Natural killer cell (primary cell): Measurements from ENCODE around the gene AFAP1. TPM values are rescaled to one million over a fixed set of nuclear protein-coding genes. Genes with fewer than 3 reads are reported as not detected.

Source experiments
- ATAC-seq, 3 donors: fragments of 150-1000 bp in 2 of 3; fragments of 200-7000 bp in 1 of 3; cut with Tn5 transposase; 1 replicate in 1 of 3; 2 replicates in 2 of 3; pipeline ENCODE4 v1.10.0; 2021; ENCODE audit warnings: mild to moderate bottlenecking in 2 of 3, moderate library complexity in 2 of 3
- DNase-seq, 2 donors: peaks; one replicate each; pipeline versions ENCODE4 v3.0.0 to v3.0.0-alpha.2; 2013 to 2021; ENCODE audit warnings: mixed read lengths in 1 of 2
- H3K27ac ChIP-seq: one replicate; pipeline ENCODE4 v1.5.1; 2013; ENCODE audit warnings: mild to moderate bottlenecking, low read length
- H3K27me3 ChIP-seq: one replicate; pipeline ENCODE4 v1.6.1; 2013; ENCODE audit warnings: low read length; ENCODE audit not compliant: control insufficient read depth, insufficient read depth
- H3K36me3 ChIP-seq: one replicate; pipeline ENCODE4 v1.6.1; 2013; ENCODE audit warnings: low read length; ENCODE audit not compliant: control insufficient read depth, insufficient read depth
- H3K4me1 ChIP-seq: one replicate; pipeline ENCODE4 v1.6.1; 2013; ENCODE audit warnings: low read length; ENCODE audit not compliant: control insufficient read depth, insufficient read depth
- H3K4me3 ChIP-seq: one replicate; pipeline ENCODE4 v1.5.1; 2013; ENCODE audit warnings: low read length
- H3K9me3 ChIP-seq: one replicate; pipeline ENCODE4 v1.6.1; 2013; ENCODE audit warnings: low read length; ENCODE audit not compliant: control insufficient read depth, insufficient read depth
- H3K27ac Mint-ChIP-seq, 2 donors: one replicate each; pipeline ENCODE4 v1.8.0; 2022; ENCODE audit warnings: mild to moderate bottlenecking in 2 of 2, mixed read lengths in 2 of 2, moderate library complexity in 1 of 2
- H3K27me3 Mint-ChIP-seq, 2 donors: one replicate each; pipeline ENCODE4 v1.8.0; 2022; ENCODE audit warnings: low read depth in 2 of 2, mixed read lengths in 2 of 2
- H3K36me3 Mint-ChIP-seq: one replicate; pipeline ENCODE4 v1.8.0; 2022; ENCODE audit warnings: mixed read lengths
- H3K4me1 Mint-ChIP-seq, 2 donors: one replicate each; pipeline ENCODE4 v1.8.0; 2022; ENCODE audit warnings: mixed read lengths in 2 of 2
- H3K4me3 Mint-ChIP-seq: one replicate; pipeline ENCODE4 v1.8.0; 2022; ENCODE audit warnings: mild to moderate bottlenecking, moderate library complexity, mixed read lengths
- H3K9me3 Mint-ChIP-seq, 2 donors: one replicate each; pipeline ENCODE4 v1.8.0; 2022; ENCODE audit warnings: mixed read lengths in 2 of 2
- WGBS: methylation state at CpG from one replicate; pipeline ENCODE4 v1.1.7; 2013; ENCODE audit warnings: missing lambda C conversion rate; ENCODE audit not compliant: insufficient coverage; 5-methylcytosine and 5-hydroxymethylcytosine counted together
- intact Hi-C: fragments of 100-400 bp; cut with micrococcal nuclease; formaldehyde crosslinking; loops from one replicate; pipeline ENCODE4 v1.14.2; 2022
- total RNA-seq, 4 donors: library from RNA; stranded (reverse); fragments of 120-200 nt in 1 of 4; gene quantifications; one replicate each; pipeline versions ENCODE4 v1.2.3 to v1.2.4, GENCODE V29; 2013 to 2022
- TF ChIP-seq, protein P1 (sequence below): fragments of 200-600 bp; IDR thresholded peaks from one replicate; pipeline ENCODE4 v1.8.0; 2022; ENCODE audit warnings: antibody characterized with exemption

AFAP1 gene
- total RNA-seq, 3 donors from 2014 or later (not counting 1 experiment from before 2014, with no cell fraction given): 4.9 to 12.5 (median 9.5) TPM

DNA sequence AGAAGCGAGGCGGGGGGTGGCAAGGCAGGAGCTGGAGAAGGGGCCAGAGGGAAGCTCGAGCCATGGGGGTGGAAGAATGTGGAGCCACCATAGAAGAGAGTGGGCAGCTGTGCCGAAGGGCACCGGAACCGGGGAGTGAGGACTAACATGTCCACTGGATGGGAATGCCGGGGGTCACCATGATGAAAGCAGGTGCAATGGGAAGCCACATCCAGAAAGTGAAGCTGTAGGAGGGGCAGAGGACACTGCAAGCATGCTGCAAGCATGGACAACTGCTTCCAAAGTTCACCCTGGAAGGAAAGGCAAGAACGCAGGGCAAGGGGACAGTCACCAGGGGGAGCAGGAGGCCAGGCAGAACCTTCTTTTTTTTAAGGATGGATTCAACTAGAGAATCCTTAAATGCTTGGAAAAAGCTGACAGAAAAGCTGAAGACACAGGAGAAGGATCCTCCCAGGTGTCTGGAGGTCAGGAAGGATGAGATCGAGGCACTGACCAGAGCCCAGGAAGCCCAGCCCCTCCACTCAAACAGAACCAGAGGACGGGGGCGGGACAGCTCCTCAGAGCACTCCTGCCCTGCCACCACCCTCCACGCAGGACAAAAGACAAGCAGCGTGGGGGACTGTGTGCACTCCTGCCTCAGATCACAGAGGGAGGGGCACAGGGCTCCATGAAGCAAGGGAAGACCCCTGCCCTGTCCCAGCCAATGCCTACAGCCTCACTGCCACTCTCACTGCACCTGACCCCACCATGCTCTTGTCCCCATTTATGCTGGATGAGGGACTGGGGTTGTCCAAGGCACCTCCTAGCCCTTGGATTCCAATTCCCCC lies 169.2 kb downstream of the AFAP1 start:
- H3K27me3 ChIP-seq: no peaks in the 10 kb centered on the region
- TF ChIP-seq, protein P1, sequence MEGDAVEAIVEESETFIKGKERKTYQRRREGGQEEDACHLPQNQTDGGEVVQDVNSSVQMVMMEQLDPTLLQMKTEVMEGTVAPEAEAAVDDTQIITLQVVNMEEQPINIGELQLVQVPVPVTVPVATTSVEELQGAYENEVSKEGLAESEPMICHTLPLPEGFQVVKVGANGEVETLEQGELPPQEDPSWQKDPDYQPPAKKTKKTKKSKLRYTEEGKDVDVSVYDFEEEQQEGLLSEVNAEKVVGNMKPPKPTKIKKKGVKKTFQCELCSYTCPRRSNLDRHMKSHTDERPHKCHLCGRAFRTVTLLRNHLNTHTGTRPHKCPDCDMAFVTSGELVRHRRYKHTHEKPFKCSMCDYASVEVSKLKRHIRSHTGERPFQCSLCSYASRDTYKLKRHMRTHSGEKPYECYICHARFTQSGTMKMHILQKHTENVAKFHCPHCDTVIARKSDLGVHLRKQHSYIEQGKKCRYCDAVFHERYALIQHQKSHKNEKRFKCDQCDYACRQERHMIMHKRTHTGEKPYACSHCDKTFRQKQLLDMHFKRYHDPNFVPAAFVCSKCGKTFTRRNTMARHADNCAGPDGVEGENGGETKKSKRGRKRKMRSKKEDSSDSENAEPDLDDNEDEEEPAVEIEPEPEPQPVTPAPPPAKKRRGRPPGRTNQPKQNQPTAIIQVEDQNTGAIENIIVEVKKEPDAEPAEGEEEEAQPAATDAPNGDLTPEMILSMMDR: no peak
- intact Hi-C loops: no loop called here
- Mint-ChIP-seq H3K4me1 (no peaks in the 10 kb centered on the region), H3K9me3 (no peaks in the 10 kb centered on the region), H3K27ac (no peak overlapping the region), H3K36me3 (no peaks in the 10 kb centered on the region), H3K27me3 (no peaks in the 10 kb centered on the region), H3K4me3 (no peak overlapping the region)
- H3K4me3 ChIP-seq: no peak overlapping the region
- ATAC-seq: no peak
- peak in 1 of 2 donors; percentile 41 for DNase-seq
- no peak overlapping the region for H3K27ac ChIP-seq
- no peaks in the 10 kb centered on the region for H3K9me3 ChIP-seq
- H3K4me1 ChIP-seq: peaks cover 7% of the 10 kb centered on the region
- WGBS: 73% methylated on average over 13 of the region's 13 CpGs
- no peaks in the 10 kb centered on the region for H3K36me3 ChIP-seq

DNA sequence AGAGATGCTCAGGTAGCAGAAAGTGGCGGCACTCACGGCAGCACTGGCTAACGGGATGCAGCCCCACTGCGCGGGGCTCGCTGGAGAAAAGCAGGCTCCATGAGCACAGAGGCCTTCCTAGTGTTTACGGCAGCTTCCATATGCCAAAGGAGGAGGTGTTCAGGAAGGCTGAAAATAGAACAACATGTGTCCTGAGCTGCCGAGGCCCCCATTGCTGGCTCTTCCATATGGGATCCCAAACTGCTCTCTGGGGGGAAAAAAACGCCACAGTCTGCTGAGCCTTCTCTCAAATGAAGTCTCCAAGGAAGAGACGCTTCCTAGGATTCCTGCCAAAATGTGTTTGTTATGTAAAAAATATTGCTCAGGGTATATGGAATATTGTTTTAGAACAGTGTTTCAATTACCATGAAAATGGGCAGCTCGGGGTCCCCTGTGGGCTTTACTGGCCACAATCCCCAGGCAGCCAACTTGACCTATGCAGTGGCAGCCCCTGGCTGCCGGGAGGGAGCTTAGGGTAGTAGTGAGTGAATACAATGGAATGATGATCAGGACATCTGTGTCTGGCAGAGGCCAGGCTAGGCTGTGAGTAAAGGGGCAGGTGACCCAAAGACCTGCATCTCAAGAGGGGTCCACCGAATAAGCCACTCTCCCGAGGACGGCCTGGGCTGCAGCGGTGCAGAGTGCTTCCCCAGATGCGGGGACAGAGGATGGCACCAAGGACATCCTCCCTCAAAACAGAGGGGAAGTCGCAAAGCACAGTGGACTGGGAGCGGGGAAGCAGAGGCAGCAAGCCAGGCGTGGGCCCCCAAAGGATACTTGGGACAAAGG lies 170.1 kb downstream of the AFAP1 start:
- Histone ChIP-seq H3K4me1 (peaks cover 7% of the 10 kb centered on the region), H3K36me3 (no peaks in the 10 kb centered on the region), H3K27me3 (no peaks in the 10 kb centered on the region), H3K9me3 (no peaks in the 10 kb centered on the region), H3K4me3 (no peak overlapping the region), H3K27ac (no peak overlapping the region)
- ATAC-seq (no peak), DNase-seq (no peak)
- Mint-ChIP-seq H3K4me3 (no peak overlapping the region), H3K9me3 (no peaks in the 10 kb centered on the region), H3K27me3 (no peaks in the 10 kb centered on the region), H3K27ac (no peak overlapping the region), H3K36me3 (no peaks in the 10 kb centered on the region), H3K4me1 (no peaks in the 10 kb centered on the region)
- intact Hi-C loops: no loop called here
- 81% methylated on average over 20 of the region's 20 CpGs for WGBS
- TF ChIP-seq, protein P1: no peak

DNA sequence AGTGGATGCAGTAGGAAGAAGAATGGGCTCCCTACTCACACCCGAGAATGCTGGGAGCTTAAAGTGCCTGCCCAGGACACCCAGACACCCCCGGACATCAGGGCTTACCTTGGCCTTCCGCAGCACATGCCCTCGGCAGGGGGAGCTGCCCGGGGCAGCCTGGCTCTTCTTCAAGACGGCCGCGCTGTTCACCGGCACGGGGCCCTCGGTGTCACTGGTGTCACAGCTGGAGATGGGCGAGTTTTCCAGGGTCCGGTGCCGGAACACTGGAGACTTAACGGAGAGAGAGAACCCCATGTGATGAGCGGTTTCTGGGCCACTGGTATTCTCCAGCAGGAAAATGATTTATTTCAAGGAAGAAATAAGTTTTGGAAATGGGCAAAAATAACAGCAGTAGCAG lies 170.9 kb downstream of the AFAP1 start:
- Histone ChIP-seq H3K27me3 (no peaks in the 10 kb centered on the region), H3K36me3 (no peaks in the 10 kb centered on the region), H3K27ac (no peak overlapping the region), H3K4me1 (peaks cover 7% of the 10 kb centered on the region), H3K9me3 (no peaks in the 10 kb centered on the region), H3K4me3 (no peak overlapping the region)
- H3K27me3 Mint-ChIP-seq: no peaks in the 10 kb centered on the region
- ATAC-seq (no peak), DNase-seq (no peak)
- 84% methylated on average over 16 of the region's 16 CpGs for WGBS
- no peaks in the 10 kb centered on the region for H3K36me3 Mint-ChIP-seq
- TF ChIP-seq, protein P1: no peak
- H3K4me1 Mint-ChIP-seq: no peaks in the 10 kb centered on the region
- no peaks in the 10 kb centered on the region for H3K9me3 Mint-ChIP-seq
- H3K27ac Mint-ChIP-seq: no peak overlapping the region
- H3K4me3 Mint-ChIP-seq: no peak overlapping the region
- intact Hi-C loops: no loop called here
